HUES64 (cell line): ENCODE data around the gene NBPF20.
"Not testable (repeated sequence)": the region's sequence is repeated elsewhere in the genome, so short reads cannot be mapped to it uniquely, and the experiment has no call there.

Source experiments
- H3K27ac ChIP-seq: 2 replicates; pipeline ENCODE4 v1.7.0; 2013; ENCODE audit warnings: low read depth, low read length, inconsistent platforms
- H3K27me3 ChIP-seq: 2 replicates; pipeline ENCODE4 v1.6.1; 2013; ENCODE audit warnings: mild to moderate bottlenecking, low read length; ENCODE audit not compliant: insufficient read depth
- H3K36me3 ChIP-seq: 2 replicates; pipeline ENCODE4 v1.6.1; 2013; ENCODE audit warnings: mild to moderate bottlenecking, low read length; ENCODE audit not compliant: insufficient read depth
- H3K4me1 ChIP-seq: 2 replicates; pipeline ENCODE4 v1.6.1; 2013; ENCODE audit warnings: mild to moderate bottlenecking, low read length, moderate library complexity; ENCODE audit not compliant: insufficient read depth
- H3K4me3 ChIP-seq: 2 replicates; pipeline ENCODE4 v1.5.1; 2013; ENCODE audit warnings: mild to moderate bottlenecking, low read length, moderate library complexity
- H3K9ac ChIP-seq: 2 replicates; pipeline ENCODE4 v1.6.1; 2013; ENCODE audit warnings: mild to moderate bottlenecking, low read depth, low read length
- H3K9me3 ChIP-seq: 2 replicates; pipeline ENCODE4 v1.6.1; 2013; ENCODE audit warnings: low read depth, low read length; ENCODE audit not compliant: insufficient read depth
- WGBS: fragments of 150-250, 120-280 bp; methylation state at CpG from one replicate; pipeline ENCODE4 v1.1.7; 2013; ENCODE audit warnings: missing lambda C conversion rate; 5-methylcytosine and 5-hydroxymethylcytosine counted together

Gene NBPF20

GRCh38 chr1:145415149-145415548 lies 10.3 kb downstream of the NBPF20 start:
- not testable (repeated sequence) for H3K36me3 ChIP-seq, H3K27ac ChIP-seq, H3K9me3 ChIP-seq, H3K4me3 ChIP-seq, H3K4me1 ChIP-seq, H3K9ac ChIP-seq
- H3K27me3 ChIP-seq, result peaks cover 27% of the 10 kb centered on the region
- 5% methylated on average over 5 of the region's 8 CpGs for WGBS

- WGBS, result 95% methylated on average over 2 of the region's 14 CpGs
- not testable (repeated sequence) for H3K27me3 ChIP-seq, H3K27ac ChIP-seq, H3K4me3 ChIP-seq, H3K36me3 ChIP-seq, H3K9ac ChIP-seq, H3K9me3 ChIP-seq, H3K4me1 ChIP-seq
Measured at GRCh38 chr1:145407266-145407665, 18.1 kb downstream of the NBPF20 start.

GRCh38 chr1:145404949-145405348 lies 20.5 kb downstream of the NBPF20 start:
- 54% methylated on average over 1 of the region's 7 CpGs for WGBS
- H3K27me3 ChIP-seq, H3K36me3 ChIP-seq, H3K9ac ChIP-seq, H3K4me1 ChIP-seq, H3K4me3 ChIP-seq, H3K9me3 ChIP-seq, H3K27ac ChIP-seq: not testable (repeated sequence)

GRCh38 chr1:145400701-145401100 lies 24.7 kb downstream of the NBPF20 start:
- H3K36me3 ChIP-seq, H3K27ac ChIP-seq, H3K9me3 ChIP-seq, H3K4me1 ChIP-seq, H3K9ac ChIP-seq, H3K4me3 ChIP-seq, H3K27me3 ChIP-seq: not testable (repeated sequence)
- 97% methylated on average over 6 of the region's 6 CpGs for WGBS
